ENCODE measurements around the gene IKZF5. TPM values are rescaled to one million over a fixed set of nuclear protein-coding genes. Genes with fewer than 3 reads are reported as not detected.
A peak's percentile ranks its signal among the peaks of the same experiment; 100 is the strongest.

IKZF5 gene
- total RNA-seq, 1 donor from 2014 or later = 14.9 TPM

- H3K27me3 Mint-ChIP-seq (ENCODE audit: unreplicated experiment) = no peaks in the 10 kb centered on the region
- TF ChIP-seq CTCF (IDR thresholded peaks at IDR 0.05; ENCODE audit: unreplicated experiment) = no peak
- H3K4me3 Mint-ChIP-seq (ENCODE audit: unreplicated experiment) = no peak overlapping the region
- no peaks in the 10 kb centered on the region for H3K9me3 Mint-ChIP-seq (ENCODE audit: unreplicated experiment)
- DNase-seq (ENCODE audit: low spot score) = no peak
- peaks cover 15% of the 10 kb centered on the region for H3K4me1 Mint-ChIP-seq (ENCODE audit: unreplicated experiment)
- H3K27ac Mint-ChIP-seq (ENCODE audit: unreplicated experiment) = no peak overlapping the region
- H3K36me3 Mint-ChIP-seq (ENCODE audit: low read depth, unreplicated experiment) = no peaks in the 10 kb centered on the region
Observed at GRCh38 chr10:123024540-123024939, 15.9 kb upstream of the IKZF5 start.

- no peaks in the 10 kb centered on the region for H3K36me3 Mint-ChIP-seq (ENCODE audit: low read depth, unreplicated experiment)
- H3K4me1 Mint-ChIP-seq (ENCODE audit: unreplicated experiment) = peaks cover 9% of the 10 kb centered on the region
- H3K27me3 Mint-ChIP-seq (ENCODE audit: unreplicated experiment) = no peaks in the 10 kb centered on the region
- DNase-seq (ENCODE audit: low spot score) = no peak
- no peak overlapping the region for H3K4me3 Mint-ChIP-seq (ENCODE audit: unreplicated experiment)
- H3K9me3 Mint-ChIP-seq (ENCODE audit: unreplicated experiment) = no peaks in the 10 kb centered on the region
- H3K27ac Mint-ChIP-seq (ENCODE audit: unreplicated experiment) = no peak overlapping the region
- peak; percentile 22 for TF ChIP-seq CTCF (IDR thresholded peaks at IDR 0.05; ENCODE audit: unreplicated experiment)
Observed at GRCh38 chr10:123021517-123021916, 12.9 kb upstream of the IKZF5 start.

GRCh38 chr10:123019941-123020703 lies 11.5 kb upstream of the IKZF5 start:
- no peaks in the 10 kb centered on the region for H3K36me3 Mint-ChIP-seq (ENCODE audit: low read depth, unreplicated experiment)
- peaks cover 9% of the 10 kb centered on the region for H3K4me1 Mint-ChIP-seq (ENCODE audit: unreplicated experiment)
- H3K4me3 Mint-ChIP-seq (ENCODE audit: unreplicated experiment) = no peak overlapping the region
- no peaks in the 10 kb centered on the region for H3K9me3 Mint-ChIP-seq (ENCODE audit: unreplicated experiment)
- H3K27me3 Mint-ChIP-seq (ENCODE audit: unreplicated experiment) = no peaks in the 10 kb centered on the region
- DNase-seq (ENCODE audit: low spot score) = no peak
- no peak for TF ChIP-seq CTCF (IDR thresholded peaks at IDR 0.05; ENCODE audit: unreplicated experiment)
- H3K27ac Mint-ChIP-seq (ENCODE audit: unreplicated experiment) = no peak overlapping the region

- H3K4me3 Mint-ChIP-seq (ENCODE audit: unreplicated experiment) = no peak overlapping the region
Observed at GRCh38 chr10:123019264-123019663, 10.7 kb upstream of the IKZF5 start.

More at GRCh38 chr10:123019264-123019663, 10.7 kb upstream of the IKZF5 start:
- DNase-seq (ENCODE audit: low spot score) = no peak
- Mint-ChIP-seq H3K9me3 (ENCODE audit: unreplicated experiment) (no peaks in the 10 kb centered on the region), H3K36me3 (ENCODE audit: low read depth, unreplicated experiment) (no peaks in the 10 kb centered on the region), H3K4me1 (ENCODE audit: unreplicated experiment) (peaks cover 7% of the 10 kb centered on the region), H3K27me3 (ENCODE audit: unreplicated experiment) (no peaks in the 10 kb centered on the region), H3K27ac (ENCODE audit: unreplicated experiment) (no peak overlapping the region)
- no peak for TF ChIP-seq CTCF (IDR thresholded peaks at IDR 0.05; ENCODE audit: unreplicated experiment)
